ENCODE results near the gene BBX. TPM values are rescaled to one million over a fixed set of nuclear protein-coding genes. Genes with fewer than 3 reads are reported as not detected.

BBX gene
- total and polyA plus RNA-seq, 2 of the 13 experiments (the other 11 are each of a cell fraction or from before 2014, with no cell fraction given), result 13.7 to 23.2 TPM

DNA sequence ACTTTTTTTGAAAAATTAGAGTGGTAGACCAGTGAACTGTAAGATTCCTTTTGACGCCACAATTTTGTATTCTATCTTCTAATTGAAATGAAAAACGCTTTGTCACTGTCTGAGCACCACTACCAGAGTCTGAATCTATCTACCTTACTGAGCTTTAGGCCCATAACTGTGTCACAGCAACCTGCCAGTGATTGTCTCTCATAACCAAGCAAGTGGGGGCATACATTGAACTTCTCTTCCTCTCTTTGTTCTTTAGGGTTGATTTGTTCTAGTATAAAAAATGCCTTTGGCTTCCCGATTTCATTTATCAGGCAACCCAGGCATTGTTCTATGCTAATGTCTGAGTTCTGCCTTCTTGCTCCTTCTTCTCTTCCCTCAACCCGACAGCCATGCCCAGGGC is 142.6 kb downstream of the BBX start:
- Histone ChIP-seq H3K4me2 (ENCODE audit: low read depth, low read length) (no peak overlapping the region), H3K9me3 (ENCODE audit: low read length) (no peaks in the 10 kb centered on the region), H3K27me3 (ENCODE audit: control insufficient read depth in 1 of 2, insufficient read depth in 2 of 2, low read length in 2 of 2) (no peaks in the 10 kb centered on the region), H4K20me1 (ENCODE audit: insufficient read depth, low read length) (no peaks in the 10 kb centered on the region), H2AFZ (ENCODE audit: low read length) (no peak overlapping the region), H3K79me2 (ENCODE audit: insufficient read depth, low read length) (no peaks in the 10 kb centered on the region), H3K4me3 (replicated peaks in 1 of 3; ENCODE audit: insufficient read depth in 1 of 3, low read depth in 2 of 3, low read length in 3 of 3) (no peak overlapping the region), H3K36me3 (replicated peaks in 1 of 2; ENCODE audit: control insufficient read depth in 1 of 2, insufficient read depth in 2 of 2, low read length in 2 of 2) (no peaks in the 10 kb centered on the region), H3K4me1 (ENCODE audit: insufficient read depth, low read length) (no peaks in the 10 kb centered on the region), H3K9ac (ENCODE audit: insufficient read depth, low read depth, low read length) (no peak overlapping the region), H3K27ac (ENCODE audit: extremely low read length, insufficient read depth, low read length) (no peak overlapping the region)
- DNase-seq (ENCODE audit: low spot score) (no peak), FAIRE-seq (no peak), ATAC-seq (no peak)
- TF ChIP-seq NR2F2 (IDR thresholded peaks at IDR 0.05; ENCODE audit: borderline replicate concordance, low read depth) (no peak), HES4 (CRISPR knock-in tag; IDR thresholded peaks at IDR 0.05; ENCODE audit: borderline replicate concordance) (no peak), SUZ12 (IDR thresholded peaks at IDR 0.05; ENCODE audit: low read depth, low read length) (no peak), ZNF468 (CRISPR knock-in tag; IDR thresholded peaks at IDR 0.05) (no peak)
- TF ChIP-seq, protein P1, sequence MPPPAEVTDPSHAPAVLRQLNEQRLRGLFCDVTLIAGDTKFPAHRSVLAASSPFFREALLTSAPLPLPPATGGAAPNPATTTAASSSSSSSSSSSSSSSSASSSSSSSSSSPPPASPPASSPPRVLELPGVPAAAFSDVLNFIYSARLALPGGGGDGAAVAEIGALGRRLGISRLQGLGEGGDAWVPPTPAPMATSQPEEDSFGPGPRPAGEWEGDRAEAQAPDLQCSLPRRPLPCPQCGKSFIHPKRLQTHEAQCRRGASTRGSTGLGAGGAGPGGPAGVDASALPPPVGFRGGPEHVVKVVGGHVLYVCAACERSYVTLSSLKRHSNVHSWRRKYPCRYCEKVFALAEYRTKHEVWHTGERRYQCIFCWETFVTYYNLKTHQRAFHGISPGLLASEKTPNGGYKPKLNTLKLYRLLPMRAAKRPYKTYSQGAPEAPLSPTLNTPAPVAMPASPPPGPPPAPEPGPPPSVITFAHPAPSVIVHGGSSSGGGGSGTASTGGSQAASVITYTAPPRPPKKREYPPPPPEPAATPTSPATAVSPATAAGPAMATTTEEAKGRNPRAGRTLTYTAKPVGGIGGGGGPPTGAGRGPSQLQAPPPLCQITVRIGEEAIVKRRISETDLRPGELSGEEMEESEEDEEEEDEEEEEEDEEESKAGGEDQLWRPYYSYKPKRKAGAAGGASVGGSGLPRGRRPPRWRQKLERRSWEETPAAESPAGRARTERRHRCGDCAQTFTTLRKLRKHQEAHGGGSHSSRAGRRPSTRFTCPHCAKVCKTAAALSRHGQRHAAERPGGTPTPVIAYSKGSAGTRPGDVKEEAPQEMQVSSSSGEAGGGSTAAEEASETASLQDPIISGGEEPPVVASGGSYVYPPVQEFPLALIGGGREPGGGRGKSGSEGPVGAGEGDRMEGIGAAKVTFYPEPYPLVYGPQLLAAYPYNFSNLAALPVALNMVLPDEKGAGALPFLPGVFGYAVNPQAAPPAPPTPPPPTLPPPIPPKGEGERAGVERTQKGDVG (CRISPR knock-in tag; IDR thresholded peaks at IDR 0.05; ENCODE audit: borderline replicate concordance), result no peak
- TF ChIP-seq, protein P2, sequence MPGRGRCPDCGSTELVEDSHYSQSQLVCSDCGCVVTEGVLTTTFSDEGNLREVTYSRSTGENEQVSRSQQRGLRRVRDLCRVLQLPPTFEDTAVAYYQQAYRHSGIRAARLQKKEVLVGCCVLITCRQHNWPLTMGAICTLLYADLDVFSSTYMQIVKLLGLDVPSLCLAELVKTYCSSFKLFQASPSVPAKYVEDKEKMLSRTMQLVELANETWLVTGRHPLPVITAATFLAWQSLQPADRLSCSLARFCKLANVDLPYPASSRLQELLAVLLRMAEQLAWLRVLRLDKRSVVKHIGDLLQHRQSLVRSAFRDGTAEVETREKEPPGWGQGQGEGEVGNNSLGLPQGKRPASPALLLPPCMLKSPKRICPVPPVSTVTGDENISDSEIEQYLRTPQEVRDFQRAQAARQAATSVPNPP (CRISPR knock-in tag; IDR thresholded peaks at IDR 0.05), result no peak
- TF ChIP-seq, protein P3, sequence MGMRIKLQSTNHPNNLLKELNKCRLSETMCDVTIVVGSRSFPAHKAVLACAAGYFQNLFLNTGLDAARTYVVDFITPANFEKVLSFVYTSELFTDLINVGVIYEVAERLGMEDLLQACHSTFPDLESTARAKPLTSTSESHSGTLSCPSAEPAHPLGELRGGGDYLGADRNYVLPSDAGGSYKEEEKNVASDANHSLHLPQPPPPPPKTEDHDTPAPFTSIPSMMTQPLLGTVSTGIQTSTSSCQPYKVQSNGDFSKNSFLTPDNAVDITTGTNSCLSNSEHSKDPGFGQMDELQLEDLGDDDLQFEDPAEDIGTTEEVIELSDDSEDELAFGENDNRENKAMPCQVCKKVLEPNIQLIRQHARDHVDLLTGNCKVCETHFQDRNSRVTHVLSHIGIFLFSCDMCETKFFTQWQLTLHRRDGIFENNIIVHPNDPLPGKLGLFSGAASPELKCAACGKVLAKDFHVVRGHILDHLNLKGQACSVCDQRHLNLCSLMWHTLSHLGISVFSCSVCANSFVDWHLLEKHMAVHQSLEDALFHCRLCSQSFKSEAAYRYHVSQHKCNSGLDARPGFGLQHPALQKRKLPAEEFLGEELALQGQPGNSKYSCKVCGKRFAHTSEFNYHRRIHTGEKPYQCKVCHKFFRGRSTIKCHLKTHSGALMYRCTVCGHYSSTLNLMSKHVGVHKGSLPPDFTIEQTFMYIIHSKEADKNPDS (CRISPR knock-in tag; IDR thresholded peaks at IDR 0.05), result no peak
- intact Hi-C loops (cut with micrococcal nuclease; ENCODE audit: unreplicated experiment) (loop anchor here (2.0 kb wide), 1 partner anchor 23 kb away; no protein-coding TSS in a partner anchor), in situ Hi-C loops (cut with HindIII; ENCODE audit: extremely low pct_ligation_motif_present, low pct_unique_long_range_greater_than_20kb) (no loop called here)
- no TSS peak for BruUV-seq (replicated peaks)
- ChIA-PET POLR2A (no interaction called here), CTCF (ENCODE audit: low intra/inter-chr PET ratio, low total read pairs) (no interaction called here)
- 95% methylated on average over 4 of the region's 4 CpGs for WGBS (ENCODE audit: low lambda C conversion rate)
